Fibroblast of the aortic adventitia (primary cell): ENCODE measurements around the gene INPP1. TPM values are rescaled to one million over a fixed set of nuclear protein-coding genes. Genes with fewer than 3 reads are reported as not detected.
A peak's percentile ranks its signal among the peaks of the same experiment; 100 is the strongest.
"Not testable (repeated sequence)": the region's sequence is repeated elsewhere in the genome, so short reads cannot be mapped to it uniquely, and the experiment has no call there.

Source experiments
- DNase-seq: peaks from one replicate; pipeline ENCODE4 v3.0.0-alpha.2; 2010; ENCODE audit warnings: low read depth
- H3K4me3 ChIP-seq: 2 replicates; pipeline ENCODE4 v1.5.1; 2011; ENCODE audit warnings: low read depth, mild to moderate bottlenecking, control low read depth, low read length, moderate library complexity
- total RNA-seq: library from RNA; depleted of rRNA; stranded (reverse); fragments of >200 nt; gene quantifications from 2 replicates; pipeline ENCODE4 v1.2.3, GENCODE V29; 2012; ENCODE audit warnings: low replicate concordance
- TF ChIP-seq, protein P1 (sequence below): IDR thresholded peaks from 2 replicates; pipeline ENCODE4 v1.5.1; 2011; ENCODE audit warnings: mild to moderate bottlenecking, low read length, control low read depth, inconsistent platforms; ENCODE audit not compliant: insufficient read depth

INPP1 gene
- 9.2 and 11.8 TPM in 2 replicates for total RNA-seq

- peak within 1 kb of the TSS; percentile 79 for H3K4me3 ChIP-seq
- TF ChIP-seq, protein P1, sequence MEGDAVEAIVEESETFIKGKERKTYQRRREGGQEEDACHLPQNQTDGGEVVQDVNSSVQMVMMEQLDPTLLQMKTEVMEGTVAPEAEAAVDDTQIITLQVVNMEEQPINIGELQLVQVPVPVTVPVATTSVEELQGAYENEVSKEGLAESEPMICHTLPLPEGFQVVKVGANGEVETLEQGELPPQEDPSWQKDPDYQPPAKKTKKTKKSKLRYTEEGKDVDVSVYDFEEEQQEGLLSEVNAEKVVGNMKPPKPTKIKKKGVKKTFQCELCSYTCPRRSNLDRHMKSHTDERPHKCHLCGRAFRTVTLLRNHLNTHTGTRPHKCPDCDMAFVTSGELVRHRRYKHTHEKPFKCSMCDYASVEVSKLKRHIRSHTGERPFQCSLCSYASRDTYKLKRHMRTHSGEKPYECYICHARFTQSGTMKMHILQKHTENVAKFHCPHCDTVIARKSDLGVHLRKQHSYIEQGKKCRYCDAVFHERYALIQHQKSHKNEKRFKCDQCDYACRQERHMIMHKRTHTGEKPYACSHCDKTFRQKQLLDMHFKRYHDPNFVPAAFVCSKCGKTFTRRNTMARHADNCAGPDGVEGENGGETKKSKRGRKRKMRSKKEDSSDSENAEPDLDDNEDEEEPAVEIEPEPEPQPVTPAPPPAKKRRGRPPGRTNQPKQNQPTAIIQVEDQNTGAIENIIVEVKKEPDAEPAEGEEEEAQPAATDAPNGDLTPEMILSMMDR, result no peak
- peak; percentile 66 for DNase-seq
Observed at GRCh38 chr2:190343536-190344275, at the start of gene INPP1. Gene INPP1 (plus strand): TSS chr2:190343589. CDS start chr2:190360103, 16,514 bp downstream.

DNA sequence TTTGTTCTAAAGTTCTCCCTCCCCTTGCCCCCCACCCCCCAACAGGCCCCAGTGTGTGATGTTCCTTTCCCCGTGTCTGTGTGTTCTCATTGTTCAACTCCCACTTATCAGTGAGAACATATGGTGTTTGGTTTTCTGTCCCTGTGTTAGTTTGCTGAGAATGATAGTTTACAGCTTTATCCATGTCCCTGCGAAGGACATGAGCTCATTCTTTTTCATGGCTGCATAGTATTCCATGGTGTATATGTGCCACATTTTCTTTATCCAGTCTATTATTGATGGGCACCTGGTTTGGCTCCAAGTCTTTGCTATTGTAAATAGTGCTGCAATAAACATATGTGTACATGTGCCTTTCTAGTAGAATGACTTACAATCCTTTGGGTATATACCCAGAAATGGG lies 45.5 kb upstream of the INPP1 start:
- not testable (repeated sequence) for H3K4me3 ChIP-seq, DNase-seq

- no peak for DNase-seq
- TF ChIP-seq, protein P1, result no peak
- H3K4me3 ChIP-seq, result no peak overlapping the region
Observed at GRCh38 chr2:190301032-190301431, 42.4 kb upstream of the INPP1 start.

GRCh38 chr2:190302052-190302451 lies 41.3 kb upstream of the INPP1 start:
- DNase-seq, result no peak
- H3K4me3 ChIP-seq, result no peak overlapping the region
- TF ChIP-seq, protein P1, result no peak

GRCh38 chr2:190303647-190304046 lies 39.7 kb upstream of the INPP1 start:
- DNase-seq, result peak; percentile 17
- TF ChIP-seq, protein P1, result no peak

GRCh38 chr2:190304404-190304803 lies 39.0 kb upstream of the INPP1 start:
- no peak for DNase-seq
- TF ChIP-seq, protein P1, result no peak

More at GRCh38 chr2:190303647-190304046, 39.7 kb upstream of the INPP1 start:
- no peak overlapping the region for H3K4me3 ChIP-seq

DNA sequence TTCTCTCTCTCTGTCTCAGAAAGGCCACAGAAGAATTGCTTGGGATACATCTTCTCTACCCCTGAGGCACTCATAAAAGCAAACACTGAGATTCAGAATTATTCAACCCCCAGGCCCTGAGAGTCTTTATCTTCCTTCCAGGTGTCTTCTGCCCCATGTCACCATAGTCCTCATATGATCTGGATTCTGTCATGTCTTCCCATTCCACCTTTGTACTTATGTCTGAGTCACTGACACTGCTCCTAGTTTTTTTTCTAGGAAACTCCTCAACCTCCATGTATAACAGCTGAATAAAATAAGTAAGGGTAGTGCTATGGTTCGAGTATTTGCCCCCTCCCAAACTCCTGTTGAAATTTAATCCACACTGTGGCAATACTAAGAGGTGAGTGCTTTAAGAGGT lies 35.4 kb upstream of the INPP1 start:
- no peak for DNase-seq
- no peak overlapping the region for H3K4me3 ChIP-seq
- TF ChIP-seq, protein P1, result no peak

More at GRCh38 chr2:190304404-190304803, 39.0 kb upstream of the INPP1 start:
- H3K4me3 ChIP-seq, result no peak overlapping the region
